NT2/D1 (cell line): ENCODE data around the gene CPLANE2.

Experiments
- SUZ12 ChIP-seq: IDR thresholded peaks from 2 replicates; pipeline ENCODE4 v1.6.1; 2011; ENCODE audit not compliant: insufficient read length, insufficient read depth; ENCODE audit errors: extremely low read depth
- YY1 ChIP-seq: IDR thresholded peaks from 2 replicates; pipeline ENCODE4 v1.6.1; 2011; ENCODE audit not compliant: insufficient read length, insufficient read depth
- ZNF274 ChIP-seq: IDR thresholded peaks from 2 replicates; pipeline ENCODE4 v1.6.1; 2011; ENCODE audit warnings: mild to moderate bottlenecking, low read depth, low read length

- TF ChIP-seq SUZ12 (no peak), YY1 (no peak), ZNF274 (no peak)
Observed at GRCh38 chr1:16243936-16244649, 7.1 kb upstream of the CPLANE2 start.
